Stimulated activated CD4-positive, alpha-beta T cell treated with anti-CD3 and anti-CD28 coated beads, Interleukin-4, amount 100 ng/mL, for 24 hours (primary cell): ENCODE measurements around the gene RPS6KA3.

Experiments used
- DNase-seq: peaks from one replicate; pipeline ENCODE4 v3.0.0-alpha.2; 2020

Gene RPS6KA3

GRCh38 chrX:20266810-20267606 lies at the start of gene RPS6KA3:
Gene RPS6KA3, minus strand, starts transcription at chrX:20266909. Its CDS starts 277 bp downstream, at chrX:20266632.
- DNase-seq: peak; percentile 89

- no peak for DNase-seq
Measured at GRCh38 chrX:20315140-20315539, 48.4 kb upstream of the RPS6KA3 start.

- DNase-seq: no peak
Measured at GRCh38 chrX:20313899-20314298, 47.2 kb upstream of the RPS6KA3 start.

DNA sequence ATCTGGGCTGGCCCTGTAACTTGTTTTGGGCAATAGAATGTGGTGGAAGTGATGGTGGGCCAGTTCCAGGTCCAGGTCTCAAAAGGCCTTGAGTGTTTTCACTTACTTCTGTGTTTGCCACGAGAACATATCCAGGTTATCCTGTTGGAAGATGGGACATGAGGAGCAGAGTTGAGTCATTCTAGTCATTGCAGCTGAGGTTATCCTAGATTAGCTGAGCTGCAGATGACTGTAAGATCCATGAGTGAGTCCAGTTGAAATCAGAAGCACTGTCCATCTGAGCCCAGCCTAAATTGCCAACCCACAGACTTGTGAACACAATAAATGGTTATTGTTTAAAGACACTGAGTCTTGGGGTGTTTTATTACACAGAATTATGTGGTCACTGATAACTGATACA lies 45.3 kb upstream of the RPS6KA3 start:
- no peak for DNase-seq

DNA sequence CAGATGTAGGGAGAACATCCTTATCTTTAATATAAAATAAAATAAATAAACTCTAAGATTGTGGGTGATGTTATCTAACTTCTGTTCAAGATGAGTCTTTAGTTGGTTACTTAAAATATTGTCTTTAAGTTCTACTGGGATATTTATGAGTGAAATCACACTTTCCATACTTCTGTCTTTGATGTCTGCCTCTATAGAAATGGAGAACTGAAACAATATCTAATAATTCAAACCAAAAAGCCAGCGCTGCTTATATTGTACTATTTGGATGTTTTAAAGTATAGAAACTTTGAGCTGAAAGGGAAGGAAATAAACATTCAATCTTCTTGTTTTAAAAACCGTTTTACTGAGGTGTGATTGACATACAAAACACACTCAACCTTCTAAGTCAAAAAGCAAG lies 44.8 kb upstream of the RPS6KA3 start:
- DNase-seq: no peak

- no peak for DNase-seq
Measured at GRCh38 chrX:20309806-20310205, 43.1 kb upstream of the RPS6KA3 start.

- no peak for DNase-seq
Measured at GRCh38 chrX:20306668-20307067, 40.0 kb upstream of the RPS6KA3 start.

- DNase-seq: no peak
Measured at GRCh38 chrX:20300822-20301221, 34.1 kb upstream of the RPS6KA3 start.

DNA sequence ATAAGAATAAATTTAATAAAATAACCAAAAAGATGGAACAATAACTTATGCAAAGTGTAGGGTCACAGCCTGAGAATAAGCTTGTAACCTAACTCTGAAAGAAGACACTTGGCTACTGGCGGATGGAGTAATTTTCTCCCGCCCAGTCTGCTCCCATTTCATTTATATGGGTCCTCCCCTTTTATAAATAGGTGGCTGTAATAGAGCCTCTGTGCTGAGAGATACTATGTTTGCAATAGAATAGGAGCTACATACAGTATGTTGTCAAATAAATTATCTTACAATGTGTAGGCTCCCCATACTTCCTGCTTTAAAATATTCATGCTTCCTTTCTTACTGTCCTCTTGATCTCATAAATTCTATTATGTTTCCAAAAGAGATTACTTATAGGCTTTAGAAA lies 28.2 kb upstream of the RPS6KA3 start:
- no peak for DNase-seq

GRCh38 chrX:20294284-20294683 lies 27.6 kb upstream of the RPS6KA3 start:
- no peak for DNase-seq

DNA sequence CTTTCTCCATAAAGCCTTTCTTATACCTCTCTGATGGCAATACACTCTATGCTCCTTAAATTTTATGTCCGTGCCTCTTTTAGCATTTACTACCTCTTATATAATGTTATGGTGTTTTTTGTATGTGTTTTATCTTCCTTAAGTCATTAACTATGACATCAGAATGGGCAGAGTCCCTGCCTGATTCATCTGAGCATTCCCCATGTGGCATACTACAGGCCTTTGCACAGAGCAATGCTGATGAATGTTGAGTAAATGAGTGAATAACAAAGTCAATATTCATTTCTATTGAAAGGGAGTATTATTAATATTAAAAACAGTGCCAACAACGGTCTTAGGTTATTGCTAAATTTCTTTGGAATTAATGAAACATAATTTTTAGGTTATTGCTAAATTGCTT lies 18.8 kb upstream of the RPS6KA3 start:
- DNase-seq: no peak

DNA sequence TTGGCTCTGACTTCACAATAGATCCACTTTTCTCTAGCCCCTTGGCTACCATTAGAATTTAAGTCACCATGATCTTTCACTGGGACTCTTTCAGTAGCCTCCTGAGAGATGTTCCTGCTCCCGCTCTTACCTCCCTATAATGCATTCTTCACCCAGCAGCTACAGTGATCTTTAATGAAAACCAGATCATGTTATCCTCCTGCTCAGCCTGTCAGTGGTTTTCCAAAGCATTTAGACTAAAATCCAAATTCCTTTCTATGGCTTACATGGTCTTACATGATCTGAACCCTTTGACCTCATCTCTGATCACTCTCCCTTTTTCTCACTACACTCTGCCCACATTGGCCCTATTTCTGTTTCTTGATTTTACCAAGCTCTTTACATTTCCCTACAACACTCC lies 18.3 kb upstream of the RPS6KA3 start:
- no peak for DNase-seq

- DNase-seq: no peak
Measured at GRCh38 chrX:20284444-20284843, 17.7 kb upstream of the RPS6KA3 start.

- DNase-seq: no peak
Measured at GRCh38 chrX:20280938-20281337, 14.2 kb upstream of the RPS6KA3 start.

DNA sequence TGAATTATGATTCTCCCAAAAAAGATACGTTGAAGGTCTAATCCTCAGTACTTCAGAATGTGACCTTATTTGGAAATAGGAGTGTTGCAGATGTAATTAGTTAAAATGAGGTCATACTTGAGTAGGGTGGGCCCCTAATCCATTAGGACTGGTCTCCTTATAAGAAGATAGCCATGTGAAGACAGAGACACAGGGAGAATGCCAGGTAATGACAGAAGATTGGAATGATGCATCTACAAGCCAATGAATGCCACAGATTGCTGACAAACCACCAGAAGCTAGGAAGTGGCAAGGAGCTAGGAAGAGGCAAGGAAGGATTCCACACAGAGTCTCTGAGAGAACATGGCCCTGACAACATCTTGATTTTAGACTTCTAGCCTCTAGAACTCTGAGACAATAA lies 7.4 kb upstream of the RPS6KA3 start:
- no peak for DNase-seq

DNA sequence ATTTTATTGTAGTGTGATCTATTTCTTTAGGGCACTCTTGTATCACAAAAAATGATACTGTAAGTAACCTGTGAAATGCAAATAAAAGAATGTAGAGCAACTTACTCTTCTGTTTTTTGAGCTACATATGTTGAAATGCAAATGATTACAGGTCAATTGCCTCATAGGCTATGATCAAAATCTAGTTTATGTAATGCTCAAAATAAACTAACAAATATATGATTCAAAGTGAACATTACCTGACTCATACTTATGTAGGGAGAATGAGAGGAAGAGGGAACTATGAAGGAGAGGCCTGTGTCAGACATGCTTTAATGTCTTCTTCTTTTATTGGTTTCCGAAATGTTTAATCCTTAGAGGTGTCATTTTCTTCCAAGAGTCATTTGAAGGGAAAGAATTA lies 5.0 kb upstream of the RPS6KA3 start:
- DNase-seq: no peak

GRCh38 chrX:20271186-20271585 lies 4.5 kb upstream of the RPS6KA3 start:
- no peak for DNase-seq

DNA sequence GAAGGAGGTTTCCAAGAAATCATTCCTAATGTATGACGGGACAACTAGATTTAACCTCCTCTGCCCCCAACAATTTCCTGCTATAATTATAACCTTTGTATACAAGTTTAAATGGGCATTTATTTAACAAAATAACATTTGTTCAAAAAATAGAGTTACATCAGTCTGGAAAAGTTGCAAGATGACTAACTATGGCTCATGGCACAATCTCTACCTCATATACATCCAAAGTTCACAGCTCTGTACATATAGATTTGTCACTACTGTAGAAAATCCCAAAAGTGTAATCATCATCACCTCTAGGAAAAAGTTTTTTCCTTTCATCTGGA lies 3.8 kb upstream of the RPS6KA3 start:
- DNase-seq: no peak

DNA sequence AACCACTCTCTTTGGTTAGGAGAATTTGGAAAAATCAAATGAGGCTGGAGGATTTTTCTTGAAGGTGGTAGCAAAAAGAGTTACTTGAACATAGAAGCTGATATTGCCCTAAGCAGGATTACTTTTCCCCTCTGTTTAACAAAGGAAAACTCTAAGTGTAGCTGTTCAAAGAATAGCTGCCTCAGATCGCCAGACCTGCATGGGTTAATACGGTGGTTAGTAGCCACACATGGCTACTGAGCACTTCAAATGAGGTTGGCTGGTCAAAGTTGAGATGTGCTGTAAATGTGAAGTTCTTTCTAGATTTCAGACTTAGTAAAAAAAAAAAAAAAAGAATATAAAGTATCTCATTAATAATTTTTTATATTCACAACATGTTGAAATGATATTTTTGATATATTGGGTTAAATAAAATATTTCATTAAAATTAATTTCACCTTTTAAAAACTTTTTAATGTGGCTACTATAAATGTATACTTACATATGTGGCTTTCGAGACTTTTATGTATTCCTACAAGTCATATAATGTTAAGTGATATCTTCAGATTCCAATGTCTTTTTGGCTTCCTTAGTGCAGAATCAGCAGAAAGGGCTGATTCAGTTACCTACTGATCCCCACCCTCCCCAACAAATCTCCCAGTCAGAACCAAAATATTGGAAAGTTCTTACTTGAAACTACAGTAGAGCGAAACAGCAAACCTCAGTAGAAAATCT lies 3.3 kb upstream of the RPS6KA3 start:
- DNase-seq: no peak

DNA sequence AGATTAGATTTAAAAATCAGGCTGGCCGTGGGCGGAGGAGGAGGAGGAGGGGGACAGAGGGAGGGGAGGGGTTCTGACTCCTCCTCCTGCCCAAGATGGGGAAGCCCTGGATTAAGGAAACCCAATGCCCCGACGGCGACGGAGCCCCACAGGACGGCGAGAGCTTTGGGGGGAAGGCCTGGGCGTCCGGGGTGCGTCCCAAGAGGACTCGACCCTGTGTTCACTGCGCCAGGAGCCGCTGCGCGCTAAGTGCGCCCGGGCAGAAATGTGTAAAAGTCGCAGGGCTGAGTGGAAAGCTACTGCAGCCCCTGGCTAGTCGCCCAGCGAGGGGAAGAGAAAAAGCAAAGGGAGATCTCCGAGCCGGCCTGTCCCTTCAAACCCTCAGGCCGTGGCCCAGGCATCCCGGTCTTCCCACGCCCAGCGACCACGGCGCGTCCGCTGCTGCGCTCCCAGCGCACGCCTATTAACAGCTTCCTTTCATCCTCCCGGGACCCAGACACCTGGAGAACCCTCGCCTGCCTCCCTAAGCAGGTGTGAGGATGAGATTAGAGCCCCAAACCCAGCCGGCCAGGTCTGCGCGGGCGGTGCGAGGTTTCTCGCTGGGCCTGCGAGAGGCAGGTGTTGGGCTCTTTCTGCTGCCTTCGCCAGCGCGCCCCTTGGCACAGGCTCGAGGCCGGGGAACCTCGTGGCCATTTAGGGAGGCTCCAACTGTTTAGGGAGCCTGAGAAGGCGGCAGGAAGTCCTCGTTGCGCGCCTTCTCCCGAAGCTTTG lies 1.4 kb upstream of the RPS6KA3 start:
- peak; percentile 4 for DNase-seq

DNA sequence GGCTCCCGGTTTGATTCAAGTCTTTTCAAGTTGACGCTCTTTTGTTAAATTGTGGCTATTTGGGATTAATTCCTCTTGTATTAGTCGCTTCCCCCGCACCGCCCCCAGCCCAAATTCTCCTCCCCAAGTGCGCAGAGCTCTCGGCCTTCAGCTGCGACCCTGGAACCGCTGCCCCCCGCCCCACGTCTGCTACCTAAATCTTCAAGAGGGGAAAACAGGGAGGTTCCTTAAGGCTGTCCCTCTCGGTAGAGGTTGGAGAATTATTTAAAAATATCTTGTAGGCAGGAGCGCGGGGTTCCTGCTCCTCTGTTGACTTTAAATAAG lies 860 bp upstream of the RPS6KA3 start:
- no peak for DNase-seq

DNA sequence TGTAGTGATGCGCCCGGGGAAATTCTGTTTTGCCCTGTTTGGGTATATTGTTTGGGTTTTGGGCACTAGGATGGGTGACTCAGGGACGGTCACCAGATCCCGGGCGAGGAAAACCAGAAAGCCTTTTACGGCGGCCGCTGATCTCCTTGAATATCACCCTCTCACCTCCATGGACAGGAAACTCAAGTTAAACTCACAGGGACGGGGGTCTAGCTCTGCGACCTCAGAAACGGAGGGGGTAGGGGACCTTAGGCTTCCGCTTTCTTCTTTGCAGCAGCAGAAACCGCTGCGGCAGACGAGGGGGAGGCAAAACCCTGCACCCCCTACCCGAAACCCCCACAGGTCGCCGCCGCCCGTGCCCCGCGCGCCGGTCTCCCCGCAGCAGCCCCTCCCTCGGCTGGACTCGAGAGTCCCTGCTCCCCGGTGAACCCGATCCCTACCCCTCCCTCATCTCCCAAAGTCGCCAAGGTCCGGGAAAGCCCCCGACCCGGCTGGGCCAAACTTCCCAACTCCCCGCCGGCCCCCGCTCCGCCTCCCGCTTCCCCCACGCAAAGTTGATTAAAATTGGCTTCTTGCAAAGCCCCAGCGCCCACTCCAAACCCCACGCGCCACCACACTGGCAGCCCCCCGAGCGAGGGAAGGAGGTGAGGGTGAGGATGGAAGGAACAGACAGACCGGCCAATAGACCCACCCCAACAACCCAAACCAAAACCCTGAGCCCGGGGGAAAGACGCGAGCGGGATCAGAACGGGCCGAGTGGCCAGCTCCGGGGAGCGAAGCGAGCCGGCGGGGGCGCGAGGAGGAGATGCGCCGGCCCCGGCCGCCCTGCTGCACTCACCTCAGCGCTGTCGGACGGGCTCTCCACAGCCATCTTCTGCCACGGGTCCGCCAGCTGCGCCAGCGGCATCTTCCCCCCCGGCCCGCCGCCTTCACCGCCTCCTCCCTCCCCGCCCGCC lies 705 bp downstream of the RPS6KA3 start:
- peak; percentile 32 for DNase-seq

DNA sequence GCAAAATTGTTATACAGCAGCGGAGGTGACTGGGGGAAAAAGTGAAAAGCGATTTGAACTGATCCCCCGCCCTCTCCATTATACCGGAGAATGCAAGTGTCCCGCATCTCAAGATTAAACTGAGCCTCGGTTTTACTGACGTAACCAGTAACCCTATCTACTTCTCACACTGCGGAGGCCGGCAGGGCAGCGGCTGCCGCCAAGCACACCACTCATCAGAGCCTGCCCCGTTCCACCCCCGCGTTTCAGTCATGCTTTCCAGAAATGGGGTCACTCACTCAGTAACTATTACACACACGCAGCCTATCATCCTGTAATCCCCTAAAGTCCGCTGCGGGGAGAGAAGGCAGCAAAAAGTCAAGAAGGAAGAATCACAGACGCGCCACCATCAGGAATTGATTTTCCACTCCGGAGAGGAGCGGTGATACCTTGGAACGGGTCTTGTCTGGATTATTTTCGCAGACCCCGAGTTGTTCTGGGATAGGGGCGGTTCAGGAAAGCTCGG lies 1.4 kb downstream of the RPS6KA3 start:
- peak; percentile 73 for DNase-seq
